Stimulated activated CD4-positive, alpha-beta T cell treated with anti-CD3 and anti-CD28 coated beads, TNF-alpha, amount 100 ng/mL, for 4 hours (primary cell): ENCODE data around the gene MYL10.

Source experiments
- DNase-seq, 3 experiments: peaks; one replicate each; pipeline ENCODE4 v3.0.0-alpha.2; 2020; ENCODE audit warnings: low read depth in 3 of 3

The MYL10 gene

GRCh38 chr7:101567230-101567629, 61.9 kb downstream of the MYL10 start:
- no peak for DNase-seq

- DNase-seq: no peak
Measured at GRCh38 chr7:101565601-101566209, 63.4 kb downstream of the MYL10 start.

GRCh38 chr7:101564778-101565211, 64.3 kb downstream of the MYL10 start:
- DNase-seq: no peak

GRCh38 chr7:101563943-101564777, 64.9 kb downstream of the MYL10 start:
- no peak for DNase-seq
